ENCODE measurements around the gene SCYL2.
A peak's percentile ranks its signal among the peaks of the same experiment; 100 is the strongest.
"Not testable (repeated sequence)": the region's sequence is repeated elsewhere in the genome, so short reads cannot be mapped to it uniquely, and the experiment has no call there.

Gene SCYL2

DNA sequence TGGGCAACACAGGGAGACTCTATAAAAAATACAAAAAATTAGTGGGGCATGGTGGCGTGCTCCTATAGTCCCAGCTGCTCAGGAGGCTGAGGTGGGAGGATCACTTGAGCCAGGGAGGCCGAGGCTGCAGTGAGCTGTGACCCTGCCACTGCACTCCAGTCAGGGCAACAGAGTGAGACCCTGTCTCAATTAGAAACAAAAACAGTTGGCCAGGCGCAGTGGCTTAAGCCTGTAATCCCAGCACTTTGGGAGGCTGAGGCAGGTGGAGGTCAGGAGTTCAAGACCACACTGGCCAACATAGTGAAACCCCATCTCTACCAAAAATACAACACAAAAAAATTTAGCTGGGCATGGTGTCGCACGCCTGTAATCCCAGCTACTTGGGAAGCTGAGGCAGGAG, 1.9 kb upstream of the SCYL2 start:
- not testable (repeated sequence) for DNase-seq

DNA sequence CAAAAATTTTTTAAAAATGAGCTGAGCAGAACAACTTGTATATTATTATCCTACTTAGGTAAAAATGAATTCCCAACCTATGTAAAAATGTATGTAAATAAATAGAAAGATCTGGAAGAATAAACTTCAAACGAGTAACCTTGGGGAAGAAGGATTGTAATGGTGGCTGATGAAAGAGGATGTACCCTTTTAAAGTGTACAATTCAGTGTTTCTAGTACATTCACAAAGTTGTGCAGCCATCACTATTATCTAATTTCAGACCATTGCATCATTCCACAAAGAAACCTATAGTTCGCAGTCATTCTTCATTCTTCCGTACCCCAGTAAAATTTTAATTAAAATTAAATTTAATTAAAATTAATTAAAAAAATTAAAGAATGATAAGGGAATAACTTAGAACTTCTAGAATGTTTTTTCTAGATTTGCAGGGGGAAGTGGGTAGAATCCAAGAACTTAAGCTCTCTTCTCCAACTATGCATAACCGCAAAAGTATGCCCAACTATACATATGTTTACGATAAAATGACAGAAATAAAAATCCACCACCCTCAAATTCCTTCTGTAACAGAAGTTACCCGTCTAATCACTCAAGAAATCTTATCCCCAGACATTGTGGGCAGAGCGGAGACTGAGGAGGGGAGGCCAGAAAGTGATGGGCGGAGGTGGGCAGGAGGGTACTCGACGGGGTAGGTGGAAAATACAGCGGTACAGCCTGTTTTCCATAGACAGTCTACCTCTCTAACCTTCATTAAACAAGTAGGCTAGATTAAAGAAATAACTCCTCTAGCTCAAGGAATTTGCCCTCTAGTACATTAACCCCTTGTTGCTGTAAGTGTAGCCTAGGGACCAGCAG, 1.0 kb upstream of the SCYL2 start:
- DNase-seq = no peak

- no peak for DNase-seq
These were observed 467 bp upstream of the SCYL2 start for GRCh38 chr12:100266585-100266834.

- no peak for DNase-seq
These were observed 765 bp downstream of the SCYL2 start for GRCh38 chr12:100267603-100268281.

DNA sequence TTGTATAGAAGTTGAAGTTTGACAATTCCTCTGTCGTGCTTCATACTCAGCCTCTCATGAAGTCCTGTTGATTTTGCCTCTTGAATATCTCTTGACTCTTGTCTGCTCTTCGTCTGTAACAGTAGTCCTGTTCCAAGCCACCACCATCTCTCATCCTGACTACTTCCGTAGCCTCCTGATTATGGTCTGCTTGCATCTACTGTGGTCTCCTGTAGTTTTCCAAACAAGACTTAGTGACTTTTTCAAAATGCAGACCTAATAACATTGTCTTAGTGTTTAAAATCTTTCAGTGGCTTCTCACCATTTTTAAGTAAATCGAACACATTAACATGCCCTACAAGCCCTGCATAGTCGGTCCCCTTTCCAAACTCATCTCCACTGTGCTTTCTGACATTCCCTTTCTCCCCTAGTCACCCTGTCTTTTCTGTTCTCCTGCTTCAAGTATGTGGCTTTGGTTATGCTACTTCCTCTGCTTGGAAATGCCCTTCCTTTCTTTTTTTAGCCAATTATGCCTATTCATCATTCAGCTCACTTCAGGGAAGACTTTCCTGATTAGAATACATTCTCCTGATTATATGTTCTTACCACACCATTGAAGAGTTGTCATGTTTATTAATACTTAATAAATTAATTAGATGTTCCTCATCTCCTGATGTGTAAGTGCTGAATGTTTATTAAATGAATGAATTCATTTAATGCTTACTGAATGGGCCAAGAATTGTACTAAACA, 2.0 kb downstream of the SCYL2 start:
- no peak for DNase-seq

GRCh38 chr12:100273782-100274181, 6.8 kb downstream of the SCYL2 start:
- DNase-seq = no peak

- DNase-seq = no peak
These were observed 7.3 kb downstream of the SCYL2 start for GRCh38 chr12:100274291-100274690.

GRCh38 chr12:100279159-100279558, 12.2 kb downstream of the SCYL2 start:
- no peak for DNase-seq

DNA sequence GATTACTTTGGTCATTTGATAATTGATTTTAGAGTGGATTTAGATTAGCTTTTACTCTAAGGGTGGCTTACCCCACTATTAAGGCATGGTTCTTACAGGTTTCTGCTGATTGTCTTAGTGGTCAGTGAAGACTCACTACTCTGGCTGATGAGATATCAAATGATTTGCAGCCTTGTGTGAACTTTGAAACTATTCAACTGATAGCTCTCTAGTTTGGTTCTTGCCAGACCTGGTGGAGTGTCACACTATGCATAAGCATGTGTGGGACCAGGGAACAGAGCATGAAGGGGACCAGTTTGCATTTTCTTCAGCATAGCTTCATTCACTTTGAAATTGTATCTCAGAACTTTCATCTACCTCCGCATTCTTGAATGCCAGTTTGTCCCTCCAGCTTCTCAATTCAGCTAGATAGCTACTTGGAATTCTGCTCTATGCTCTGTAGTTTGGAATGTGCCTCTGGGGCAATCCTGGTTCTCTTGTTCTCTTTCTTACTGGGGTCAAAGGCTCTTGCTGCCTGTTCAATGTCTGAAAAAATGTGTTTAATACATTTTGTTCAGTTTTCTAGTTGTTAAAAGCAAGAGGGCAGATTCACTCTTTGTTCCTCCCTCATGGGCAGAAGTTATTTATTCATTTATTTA, 12.7 kb downstream of the SCYL2 start:
- DNase-seq = no peak

DNA sequence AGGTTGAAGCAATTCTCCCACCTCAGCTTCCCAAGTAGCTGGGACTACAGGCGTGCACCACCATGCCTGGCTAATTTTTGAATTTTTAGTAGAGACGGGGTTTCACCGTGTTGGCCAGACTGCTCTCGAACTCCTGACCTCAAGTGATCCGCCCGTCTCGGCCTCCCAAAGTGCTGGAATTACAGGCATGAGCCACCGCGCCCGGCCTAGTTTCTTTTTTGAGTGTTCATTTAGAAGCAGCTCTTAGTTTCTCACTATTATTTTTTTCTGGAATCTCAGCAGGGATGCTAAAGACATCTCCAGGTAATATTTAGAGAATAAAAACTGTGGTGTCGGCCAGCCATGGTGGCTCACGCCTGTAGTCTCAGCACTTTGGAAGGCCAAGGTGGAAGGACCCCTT, 17.6 kb downstream of the SCYL2 start:
- DNase-seq = not testable (repeated sequence)

GRCh38 chr12:100289038-100289437, 22.1 kb downstream of the SCYL2 start:
- DNase-seq = no peak

GRCh38 chr12:100290016-100290415, 23.0 kb downstream of the SCYL2 start:
- DNase-seq = no peak

- peak; percentile 28 to 53 for DNase-seq
These were observed 26.0 kb downstream of the SCYL2 start for GRCh38 chr12:100293017-100293416.

DNA sequence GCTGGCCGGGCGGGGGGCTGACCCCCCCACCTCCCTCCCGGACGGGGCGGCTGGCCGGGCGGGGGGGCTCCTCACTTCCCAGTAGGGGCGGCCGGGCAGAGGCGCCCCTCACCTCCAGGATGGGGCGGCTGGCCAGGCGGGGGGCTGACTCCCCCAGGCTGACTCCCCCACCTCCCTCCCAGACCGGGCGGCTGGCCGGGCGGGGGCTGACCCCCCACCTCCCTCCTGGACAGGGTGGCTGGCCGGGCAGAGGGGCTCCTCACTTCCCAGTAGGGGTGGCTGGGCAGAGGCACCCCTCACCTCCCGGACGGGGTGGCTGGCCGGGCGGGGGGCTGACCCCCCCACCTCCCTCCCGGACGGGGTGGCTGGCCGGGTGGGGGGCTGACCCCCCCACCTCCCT, 27.4 kb downstream of the SCYL2 start:
- DNase-seq = not testable (repeated sequence)

DNA sequence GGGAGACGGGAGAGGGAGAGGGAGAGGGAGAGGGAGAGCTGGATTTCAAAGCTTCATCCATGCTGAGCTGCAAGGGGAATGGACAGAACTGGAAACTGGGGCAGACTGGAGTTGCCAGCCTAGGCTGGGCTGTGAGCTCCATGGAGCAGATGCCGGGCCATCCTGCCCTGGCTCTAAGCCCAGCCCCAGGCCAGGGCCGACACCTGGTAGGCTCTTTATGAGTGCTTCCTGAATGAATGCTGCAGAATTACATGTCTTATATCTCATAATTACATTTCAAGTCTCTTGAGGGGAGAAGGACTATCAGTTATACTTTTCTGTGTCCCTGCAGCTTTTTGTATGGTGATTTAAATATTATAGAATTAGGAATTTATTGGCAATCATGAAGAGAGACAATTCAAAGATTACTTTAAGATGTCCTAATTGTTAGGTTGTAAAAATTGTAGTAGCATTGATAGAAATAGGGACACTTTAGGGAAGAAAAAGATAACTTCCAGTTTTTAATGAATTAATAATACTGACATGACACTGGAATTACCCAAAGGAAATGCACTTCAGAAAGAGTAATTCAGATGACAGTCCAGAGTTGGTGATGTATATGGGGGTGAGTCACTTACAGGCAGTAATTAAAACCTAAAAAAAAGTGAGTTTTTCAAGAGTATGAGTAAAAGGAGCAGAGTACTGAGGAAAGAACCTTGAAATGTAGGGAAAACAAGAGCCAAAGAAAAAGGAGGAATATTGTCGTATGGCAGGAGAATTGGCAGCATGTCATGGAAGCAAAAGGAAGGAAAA, 29.0 kb downstream of the SCYL2 start:
- no peak for DNase-seq

DNA sequence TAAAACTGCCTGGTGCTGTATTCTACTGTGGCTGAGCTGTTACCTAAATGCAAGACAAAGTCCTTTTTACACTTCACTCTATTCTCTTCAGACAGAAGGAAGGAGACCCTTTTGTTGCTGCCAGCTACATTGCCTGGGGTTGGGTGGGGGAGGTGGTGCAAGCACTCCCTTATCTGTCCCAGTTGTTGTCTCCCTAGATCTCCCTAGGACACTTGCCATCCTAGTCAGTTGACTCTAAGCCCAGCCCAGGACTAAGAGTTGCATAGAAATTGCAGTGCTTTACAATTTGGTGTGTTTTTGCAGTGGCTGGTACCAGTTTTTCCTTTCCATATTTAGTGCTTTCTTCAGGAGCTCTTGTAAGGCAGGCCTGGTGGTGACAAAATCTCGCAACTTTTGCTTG, 35.1 kb downstream of the SCYL2 start:
- DNase-seq = no peak

DNA sequence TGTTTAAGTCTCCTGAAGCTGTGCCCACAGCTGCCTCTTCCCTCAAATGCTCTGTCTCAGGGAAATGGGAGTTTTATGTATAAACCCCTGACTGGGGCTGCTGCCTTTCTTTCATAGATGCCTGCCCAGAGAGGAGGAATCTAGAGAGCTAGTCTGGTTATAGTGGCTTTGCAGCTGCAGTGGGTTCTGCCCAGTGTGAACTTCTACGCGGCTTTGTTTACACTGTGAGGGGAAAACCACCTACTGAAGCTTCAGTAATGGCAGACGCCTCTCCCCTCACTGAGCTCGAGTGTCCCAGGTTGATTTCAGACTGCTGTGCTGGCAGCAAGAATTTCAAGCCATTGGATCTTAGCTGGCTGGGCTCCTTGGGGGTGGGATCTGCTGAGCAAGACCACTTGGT, 36.9 kb downstream of the SCYL2 start:
- no peak for DNase-seq

DNA sequence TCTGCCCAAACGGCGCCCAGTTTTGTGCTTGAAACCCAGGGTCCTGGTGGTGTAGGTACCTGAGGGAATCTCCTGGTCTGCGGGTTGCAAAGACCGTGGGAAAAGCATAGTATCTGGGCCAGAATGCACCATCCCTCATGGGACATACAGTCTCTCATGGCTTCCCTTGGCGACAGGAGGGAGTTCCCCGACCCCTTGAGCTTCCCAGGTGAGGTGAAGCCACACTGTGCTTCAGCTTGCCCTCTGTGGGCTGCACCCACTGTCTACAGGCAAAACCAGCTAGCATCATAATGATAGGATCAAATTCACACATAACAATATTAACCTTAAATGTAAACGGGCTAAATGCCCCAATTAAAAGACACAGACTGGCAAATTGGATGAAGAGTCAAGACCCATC, 37.4 kb downstream of the SCYL2 start:
- not testable (repeated sequence) for DNase-seq

- DNase-seq = not testable (repeated sequence)
These were observed 41.2 kb downstream of the SCYL2 start for GRCh38 chr12:100308138-100308537.

DNA sequence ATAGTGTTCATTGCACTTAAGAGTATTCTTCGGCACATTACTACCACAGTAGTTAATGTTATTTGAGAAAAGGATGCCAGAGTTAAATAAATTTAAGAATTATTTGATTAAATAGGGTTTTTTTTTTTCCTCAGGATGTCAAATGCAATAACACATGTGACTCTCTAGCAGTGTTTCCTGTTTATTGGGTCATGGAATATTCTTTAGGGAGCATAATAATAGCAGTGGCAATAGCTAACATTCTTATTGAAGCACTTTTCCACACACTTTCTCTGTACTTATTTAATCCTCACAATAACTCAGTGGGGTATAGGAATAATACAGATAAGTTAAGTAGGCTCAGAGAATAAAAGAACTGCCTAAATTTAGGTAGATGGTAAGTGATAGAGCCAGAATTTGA, 44.3 kb downstream of the SCYL2 start:
- DNase-seq = no peak

DNA sequence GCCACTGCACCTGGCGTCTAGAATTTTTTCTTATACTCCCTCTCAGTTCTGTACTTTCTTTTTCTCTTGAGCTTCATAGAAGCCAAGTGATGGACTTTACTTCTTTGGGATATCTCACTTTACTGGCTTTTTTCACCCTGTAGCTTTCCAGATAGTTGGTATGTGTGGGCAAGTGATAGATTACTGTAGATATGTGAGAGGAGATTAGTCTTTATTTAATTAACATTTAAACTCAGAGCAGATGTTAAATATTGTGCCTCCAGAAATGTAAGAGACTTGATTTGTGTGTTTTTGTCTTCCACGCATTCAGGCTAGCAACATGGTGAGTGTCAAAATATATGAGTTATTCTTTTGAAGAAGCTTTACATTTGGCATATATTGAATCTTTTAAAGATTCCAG, 50.4 kb downstream of the SCYL2 start:
- DNase-seq = no peak

GRCh38 chr12:100324498-100324897, 57.5 kb downstream of the SCYL2 start:
- no peak for DNase-seq

DNA sequence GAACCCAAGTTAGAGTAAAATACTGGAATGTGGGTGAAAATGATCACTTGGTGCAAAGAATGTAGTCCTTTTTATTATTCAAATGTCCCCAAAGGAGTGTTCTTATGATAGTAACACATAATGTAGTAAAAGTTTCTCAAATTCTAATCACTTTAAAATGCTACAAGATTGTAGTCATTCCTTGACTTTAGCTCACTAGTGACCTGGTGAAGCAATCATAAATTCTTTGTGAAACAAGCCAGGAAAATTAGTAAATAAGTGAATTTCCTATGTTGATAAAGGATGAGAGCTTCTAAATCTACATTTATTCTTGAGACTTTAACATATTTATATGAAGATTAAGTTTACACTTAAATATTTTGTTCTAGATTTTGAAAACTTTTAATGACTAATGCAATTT, 59.2 kb downstream of the SCYL2 start:
- no peak for DNase-seq

All from NCI-H187 (cell line).